IPS-11a (cell line): ENCODE results near the gene LGALS4.
"Not testable (repeated sequence)": the region's sequence is repeated elsewhere in the genome, so short reads cannot be mapped to it uniquely, and the experiment has no call there.

Experiments
- H3K4me3 ChIP-seq: one replicate; pipeline ENCODE4 v1.5.1; 2013; ENCODE audit warnings: low read depth, low read length, control low read depth

The LGALS4 gene

DNA sequence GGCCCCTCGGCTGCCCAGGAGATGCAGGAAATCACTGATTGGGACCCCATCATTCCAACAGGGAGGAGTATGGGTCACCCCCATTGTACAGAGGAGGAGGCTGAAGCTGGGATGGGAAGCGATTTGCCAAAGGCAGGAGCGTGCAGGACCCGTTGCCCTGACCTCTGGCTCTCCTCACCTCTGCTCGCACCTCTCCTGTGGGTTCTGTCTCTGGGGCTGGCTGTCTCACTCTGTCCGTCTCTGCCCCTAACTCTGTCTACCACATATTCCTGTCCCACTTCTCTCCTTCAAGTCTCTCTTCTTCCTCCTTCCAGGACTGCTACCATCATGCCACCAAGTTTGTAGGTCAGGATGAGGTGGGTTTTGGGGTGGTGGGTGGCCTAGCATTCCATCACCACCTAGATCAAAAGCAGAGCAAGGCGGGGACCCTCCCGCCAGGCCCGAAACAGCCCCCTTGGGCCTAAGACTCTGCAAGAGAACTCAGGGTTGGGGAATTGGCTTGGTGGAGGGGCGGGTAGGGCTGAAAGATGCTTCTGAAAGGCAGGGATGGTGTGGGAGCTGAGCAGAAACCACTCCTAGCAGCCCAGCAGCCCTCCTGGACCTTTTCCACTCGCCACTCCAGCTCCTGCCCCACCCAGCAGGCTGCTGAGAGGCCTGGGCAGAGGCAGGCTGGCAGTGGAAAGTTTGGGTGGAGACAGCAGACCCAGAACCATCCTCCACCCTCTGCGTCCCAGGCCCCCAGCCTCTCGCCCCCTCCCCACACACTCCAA, 38.4 kb downstream of the LGALS4 start:
- no peak overlapping the region for H3K4me3 ChIP-seq

DNA sequence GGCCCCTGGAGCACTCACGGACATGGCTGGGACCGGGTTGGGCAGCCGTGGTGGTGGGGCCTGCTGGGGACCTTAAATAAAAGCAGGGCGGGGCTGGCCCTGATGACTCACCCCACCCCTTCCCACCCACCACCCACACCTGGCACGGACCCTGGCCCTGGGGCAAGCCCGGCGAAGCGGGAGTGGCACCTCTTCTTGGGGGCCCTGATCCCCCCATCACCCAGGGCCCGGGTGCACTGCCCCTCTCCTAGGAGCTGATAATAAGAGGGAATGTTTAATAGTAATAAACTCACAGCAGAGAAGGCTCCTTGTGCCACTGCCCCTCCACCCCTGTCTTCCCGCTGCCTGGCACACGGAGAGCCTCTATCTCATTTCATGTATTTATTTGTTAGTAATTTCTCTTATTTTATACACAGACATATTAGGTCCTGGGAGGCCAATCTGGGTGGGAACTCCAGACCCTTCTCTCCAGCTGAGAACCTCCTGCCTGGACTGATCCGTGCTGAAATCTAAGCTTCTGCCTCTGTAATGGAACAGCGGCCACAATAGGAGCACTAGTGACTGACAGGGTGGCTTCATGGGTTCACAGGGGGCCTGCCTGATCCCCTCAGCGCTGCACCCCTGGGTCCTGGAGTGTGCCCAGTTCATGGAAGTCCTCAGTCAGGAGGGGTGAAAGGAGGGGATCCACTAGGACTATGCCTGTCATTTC, 39.1 kb downstream of the LGALS4 start, which contains the start of gene LGALS7:
TSS of gene LGALS7 (minus strand) at position 49 of the 709 bp plus-strand sequence. CDS start at position 24, 25 bp downstream.
- no peak within 1 kb of the TSS for H3K4me3 ChIP-seq

DNA sequence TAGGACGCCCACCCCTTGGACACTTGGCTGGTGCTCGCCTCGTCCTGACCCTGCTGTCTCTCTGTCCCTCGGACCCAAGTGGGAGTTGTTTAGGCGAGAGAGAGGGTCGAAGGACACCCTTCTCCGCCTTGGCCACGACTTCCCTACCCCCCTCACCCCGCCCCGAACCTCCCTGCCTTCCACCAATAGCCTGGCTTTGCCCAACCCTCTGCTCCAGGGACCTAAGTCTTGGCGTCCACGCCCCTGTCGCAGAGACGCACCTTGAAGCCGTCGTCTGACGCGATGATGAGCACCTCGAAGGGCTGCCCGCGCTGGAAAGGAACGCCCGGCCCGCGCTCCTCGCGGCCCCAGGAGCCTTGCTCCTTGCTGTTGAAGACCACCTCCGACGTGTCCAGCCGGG, 41.2 kb downstream of the LGALS4 start:
- H3K4me3 ChIP-seq = not testable (repeated sequence)

DNA sequence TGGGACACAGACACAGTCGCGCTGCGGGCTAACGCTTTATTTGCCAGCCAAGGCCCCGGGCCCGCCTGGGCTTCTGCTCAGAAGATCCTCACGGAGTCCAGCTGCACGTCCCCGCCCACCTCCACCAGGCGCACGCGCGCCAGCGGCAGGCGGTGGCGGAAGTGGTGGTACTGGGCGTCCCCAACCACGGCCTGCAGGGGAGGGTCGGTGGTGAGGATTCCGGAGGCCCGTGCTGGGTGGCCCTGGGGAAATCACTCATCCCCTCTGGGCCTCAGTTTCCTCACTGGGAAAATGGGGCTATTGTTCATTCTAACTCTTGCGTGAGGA, 41.8 kb downstream of the LGALS4 start:
- not testable (repeated sequence) for H3K4me3 ChIP-seq

DNA sequence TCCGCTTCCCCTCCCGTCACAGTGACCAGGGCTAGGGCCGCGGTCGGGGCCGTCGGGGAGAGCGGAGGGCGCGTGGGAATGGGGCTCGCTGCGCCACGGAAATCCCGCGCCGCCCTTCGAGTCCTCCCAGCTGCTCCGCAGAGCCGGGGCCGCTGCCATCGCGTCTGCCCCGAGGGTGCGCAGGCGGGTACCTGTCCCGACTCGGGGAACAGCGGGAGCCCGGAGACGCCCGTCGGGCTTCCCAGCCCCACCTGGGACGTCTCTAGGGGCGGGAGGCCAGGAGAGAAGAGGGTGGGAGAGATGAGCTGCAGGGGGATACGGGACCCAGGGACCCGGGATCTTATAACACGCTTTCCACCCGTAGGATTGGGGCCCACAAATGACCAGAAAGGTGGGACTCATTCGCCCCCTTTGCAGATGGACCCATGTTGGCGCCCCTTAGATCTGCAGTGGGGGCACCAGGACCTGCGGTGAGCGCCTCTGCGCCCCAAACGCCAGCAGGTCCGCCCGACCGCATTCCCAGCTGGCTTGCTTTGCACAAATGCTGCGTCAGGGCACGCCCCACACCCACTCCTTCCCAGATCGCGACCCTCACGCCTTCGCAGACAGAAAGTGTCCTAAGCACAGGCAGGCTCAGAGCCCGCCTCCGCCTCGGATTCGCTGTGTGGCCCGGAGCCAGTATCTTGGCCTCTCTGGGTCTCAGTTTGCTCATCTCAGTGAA, 42.4 kb downstream of the LGALS4 start:
- H3K4me3 ChIP-seq = not testable (repeated sequence)

DNA sequence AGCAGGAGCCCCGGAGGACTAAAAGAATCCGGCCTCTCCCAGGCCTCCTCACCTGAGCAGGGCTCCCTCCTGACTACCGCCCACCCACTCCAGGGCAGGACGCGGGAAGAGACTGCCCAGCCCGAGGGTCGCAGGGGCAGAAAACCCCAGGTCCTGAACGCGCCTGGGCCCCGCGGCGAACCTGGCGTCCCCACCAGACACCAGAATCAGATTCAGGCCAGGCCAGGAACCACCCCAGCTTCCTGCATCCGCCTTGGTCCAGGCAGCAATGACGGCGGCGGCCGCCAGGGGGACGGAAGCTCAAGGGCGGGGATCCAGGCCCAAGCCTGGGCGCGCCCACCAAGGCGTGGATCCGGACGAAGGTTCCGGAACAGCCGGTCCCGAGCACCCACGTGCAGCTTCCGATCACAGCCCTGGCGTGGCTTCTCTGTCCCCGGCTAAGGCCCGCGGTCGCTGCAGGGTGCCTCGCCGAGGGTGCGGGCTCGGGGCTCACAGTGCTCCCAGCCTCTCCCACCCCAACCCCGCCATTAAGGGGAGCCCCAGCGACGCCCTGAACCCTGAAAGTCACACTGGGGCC, 43.0 kb downstream of the LGALS4 start:
- no peak overlapping the region for H3K4me3 ChIP-seq

DNA sequence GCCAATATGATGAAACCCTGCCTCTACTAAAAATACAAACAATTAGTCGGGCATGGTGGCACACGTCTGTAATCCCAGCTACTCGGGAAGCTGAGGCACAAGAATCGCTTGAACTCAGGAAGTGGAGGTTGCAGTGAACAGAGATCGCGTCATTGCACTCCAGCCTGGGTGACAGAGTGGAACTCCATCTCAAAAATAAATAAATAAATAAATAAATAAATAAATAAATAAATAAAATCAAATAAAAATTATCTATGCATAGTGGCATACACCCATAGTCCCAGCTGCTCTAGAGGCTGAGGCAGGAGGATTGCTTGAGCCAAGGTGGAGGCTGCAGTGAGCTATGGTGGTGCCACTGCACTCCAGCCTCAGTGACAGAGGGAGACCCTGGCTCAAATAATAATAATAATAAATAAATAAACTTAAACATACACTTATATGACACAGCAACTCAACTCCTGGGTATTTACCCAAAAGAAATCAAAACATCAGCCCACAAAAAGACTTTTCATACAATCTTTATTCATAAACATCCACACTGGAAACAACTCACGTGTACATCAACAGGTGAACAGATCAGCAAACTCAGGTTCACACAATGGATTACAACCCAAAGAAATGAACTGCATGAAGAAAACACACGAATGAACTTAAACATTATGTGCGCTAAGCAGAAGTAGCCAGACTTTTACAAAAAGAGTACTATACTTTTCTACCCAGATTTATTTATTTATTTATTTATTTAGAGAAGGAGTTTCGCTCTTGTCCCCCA, 46.3 kb downstream of the LGALS4 start:
- no peak overlapping the region for H3K4me3 ChIP-seq

DNA sequence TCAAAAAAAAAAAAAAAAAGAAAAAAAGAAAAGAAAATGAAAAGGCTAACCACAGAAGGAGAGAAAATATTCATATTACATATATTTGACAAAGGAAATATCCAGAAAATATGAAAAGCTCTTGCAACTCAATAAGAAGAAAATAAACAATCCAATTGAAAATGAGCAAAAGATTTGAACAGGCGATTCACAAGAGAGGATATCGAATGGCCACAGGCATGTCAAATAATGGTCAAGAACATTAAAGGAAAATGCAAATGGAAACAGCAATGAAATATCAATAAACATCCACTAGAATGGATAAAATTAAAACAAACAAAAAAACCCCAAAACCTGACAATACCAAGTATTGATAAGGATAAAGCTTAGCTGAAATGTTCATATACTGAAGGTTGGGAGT, 47.5 kb downstream of the LGALS4 start:
- no peak overlapping the region for H3K4me3 ChIP-seq

DNA sequence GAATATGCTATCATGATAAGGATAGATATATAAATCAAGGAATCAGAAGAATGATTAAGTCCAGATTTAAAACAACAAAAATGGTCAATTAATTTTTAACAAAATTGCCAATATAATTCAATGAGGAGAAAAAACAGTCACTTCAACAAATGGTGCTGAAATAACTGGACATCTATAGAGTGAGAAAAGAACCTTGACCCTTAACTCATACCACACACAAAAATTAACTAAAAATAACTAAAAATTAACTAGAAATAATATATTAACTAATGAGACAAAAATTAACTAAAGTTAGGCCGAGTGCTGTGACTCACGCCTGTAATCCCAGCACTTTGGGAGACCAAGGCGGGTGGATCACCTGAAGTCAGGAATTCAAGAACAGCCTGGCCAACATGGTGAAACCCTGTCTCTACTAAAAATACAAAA, 48.9 kb downstream of the LGALS4 start:
- no peak overlapping the region for H3K4me3 ChIP-seq

DNA sequence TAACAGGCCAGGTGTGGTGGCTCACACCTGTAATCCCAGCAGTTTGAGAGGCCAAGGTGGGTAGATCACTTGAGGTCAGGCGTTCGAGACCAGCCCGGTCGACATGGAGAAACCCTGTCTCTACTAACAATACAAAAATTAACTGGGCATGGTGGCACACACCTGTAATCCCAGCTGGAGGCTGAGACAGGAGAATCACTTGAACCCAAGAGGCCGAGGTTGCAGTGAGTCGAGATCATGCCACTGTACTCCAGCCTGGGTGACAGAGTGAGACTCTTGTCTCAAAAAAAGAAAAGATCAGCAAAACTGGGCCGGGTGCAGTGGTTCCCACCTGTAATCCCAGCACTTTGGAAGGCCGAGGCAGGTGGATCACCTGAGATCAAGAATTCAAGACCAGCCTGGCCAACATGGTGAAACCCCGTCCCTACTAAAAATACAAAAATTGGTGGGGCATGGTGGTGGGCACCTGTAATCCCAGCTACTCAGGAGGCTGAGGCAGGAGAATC, 50.8 kb downstream of the LGALS4 start:
- H3K4me3 ChIP-seq = not testable (repeated sequence)

DNA sequence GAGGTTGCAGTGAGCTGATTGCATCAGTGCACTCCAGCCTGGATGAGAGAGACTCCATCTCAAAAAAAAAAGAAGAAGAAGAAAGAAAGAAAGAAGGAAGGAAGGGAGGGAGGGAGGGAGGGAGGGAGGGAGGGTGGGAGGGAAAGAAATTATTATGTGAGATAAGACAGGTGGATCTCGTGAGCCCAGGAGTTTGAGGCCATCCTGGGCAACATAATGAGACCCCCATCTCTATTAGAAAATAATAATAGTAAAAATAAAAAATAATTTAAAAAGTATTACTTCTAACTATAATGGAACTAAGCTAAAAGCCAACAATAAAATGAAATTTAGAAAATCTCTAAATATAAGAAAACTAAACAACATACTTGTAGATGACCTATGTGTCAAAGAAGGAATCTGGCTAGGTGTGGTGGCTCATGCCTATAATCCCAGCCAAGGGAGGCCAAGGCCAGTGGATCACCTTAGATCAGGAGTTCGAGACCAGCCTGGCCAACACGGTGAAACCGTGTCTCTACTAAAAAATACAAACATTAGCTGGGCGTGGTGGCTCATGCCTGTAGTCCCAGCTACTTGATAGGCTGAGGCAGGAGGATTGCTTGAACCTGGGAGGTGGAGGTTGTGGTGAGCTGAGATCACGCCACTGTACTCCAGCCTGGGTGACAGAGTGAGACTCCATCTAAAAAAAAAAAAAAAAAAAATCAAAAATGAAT, 51.8 kb downstream of the LGALS4 start:
- not testable (repeated sequence) for H3K4me3 ChIP-seq

DNA sequence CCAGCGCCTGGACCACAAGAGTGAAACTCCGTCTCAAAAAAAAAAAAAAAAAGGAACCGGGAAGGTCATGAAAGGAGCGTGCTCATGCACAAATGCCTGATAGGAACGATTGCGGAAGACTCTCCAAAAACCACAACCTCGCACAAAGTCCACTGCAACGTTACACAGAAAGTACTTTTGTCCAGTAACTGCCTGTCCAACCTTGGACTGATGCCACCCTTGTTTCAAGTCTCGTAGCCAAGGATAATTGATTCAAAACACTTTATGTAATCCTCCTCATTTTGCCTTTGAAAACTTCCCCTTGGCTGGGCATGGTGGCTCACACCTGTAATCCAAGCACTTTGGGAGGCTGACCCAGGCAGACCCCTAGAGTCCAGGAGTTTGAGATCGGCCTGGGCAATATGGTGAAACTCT, 53.1 kb downstream of the LGALS4 start:
- H3K4me3 ChIP-seq = no peak overlapping the region

DNA sequence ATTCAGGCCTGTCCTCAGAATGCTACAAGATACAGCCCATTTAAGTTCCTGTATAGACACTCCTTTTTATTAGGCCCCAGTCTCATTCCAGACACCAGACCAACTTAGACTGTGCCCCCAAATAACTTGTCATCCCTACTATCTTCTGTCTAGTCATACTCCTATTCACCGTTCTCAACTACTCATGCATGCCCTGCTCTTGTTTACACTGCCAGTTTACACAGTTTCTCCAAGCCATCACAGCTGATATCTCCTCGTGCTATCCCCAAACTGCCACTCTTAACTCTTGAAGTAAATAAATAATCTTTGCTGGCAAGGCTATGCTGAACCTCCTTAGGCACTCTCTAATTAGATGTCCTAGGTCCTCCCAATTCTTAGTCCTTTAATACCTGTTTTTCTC, 58.5 kb downstream of the LGALS4 start:
- not testable (repeated sequence) for H3K4me3 ChIP-seq

DNA sequence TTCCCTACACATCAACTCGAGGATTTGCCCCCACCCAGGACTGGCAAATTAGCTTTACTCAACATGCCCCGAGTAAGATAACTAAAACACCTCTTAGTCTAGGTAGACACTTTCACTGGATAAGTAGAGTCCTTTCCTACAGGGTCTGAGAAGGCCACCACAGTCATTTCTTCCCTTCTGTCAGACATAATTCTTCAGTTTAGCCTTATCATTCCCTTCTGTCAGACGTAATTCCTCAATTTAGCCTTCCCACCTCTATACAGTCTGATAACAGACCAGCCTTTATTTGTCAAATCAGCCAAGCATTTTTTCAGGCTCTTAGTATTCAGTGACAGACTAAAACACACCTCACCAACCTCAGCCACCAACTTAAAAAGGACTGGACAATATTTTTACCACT, 59.0 kb downstream of the LGALS4 start:
- H3K4me3 ChIP-seq = not testable (repeated sequence)
